NK-92 (cell line): ENCODE measurements around the gene PAPPA2.
"Not testable (repeated sequence)": the region's sequence is repeated elsewhere in the genome, so short reads cannot be mapped to it uniquely, and the experiment has no call there.

ENCODE experiments used
- DNase-seq: peaks from one replicate; lab custom pipeline; 2025; ENCODE audit not compliant: unreplicated experiment; lab: John Stamatoyannopoulos, UW

PAPPA2 gene

DNA sequence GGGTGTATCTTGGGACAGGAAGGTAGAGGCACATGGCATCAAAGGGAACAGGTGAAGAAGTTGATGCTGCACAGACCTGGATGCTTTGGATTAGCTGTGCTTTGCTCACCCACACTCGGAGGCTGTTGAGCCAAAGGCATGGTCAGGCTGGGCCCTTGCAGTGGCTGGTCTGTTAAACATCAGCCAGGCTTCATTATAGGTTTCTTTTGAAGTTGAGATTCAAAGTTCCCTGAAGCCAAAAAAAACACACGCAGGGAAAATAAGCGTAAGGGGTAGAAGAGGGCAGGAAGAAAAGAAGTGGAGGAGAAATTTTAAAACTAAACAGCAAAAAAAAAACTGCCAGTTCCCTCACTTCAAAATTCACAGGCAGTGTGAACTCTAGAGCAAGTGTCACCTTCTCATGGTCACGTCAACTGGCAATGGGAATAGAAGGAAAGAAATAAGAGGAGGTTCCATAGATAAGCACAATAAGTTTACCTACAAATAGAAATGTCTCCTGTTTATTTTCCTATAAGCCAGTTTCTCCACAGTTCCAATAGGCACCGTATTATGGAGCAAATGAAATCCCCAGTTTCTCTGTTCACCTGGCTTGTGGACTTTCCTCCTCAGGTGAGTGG, 139.5 kb downstream of the PAPPA2 start:
- no peak for DNase-seq

DNA sequence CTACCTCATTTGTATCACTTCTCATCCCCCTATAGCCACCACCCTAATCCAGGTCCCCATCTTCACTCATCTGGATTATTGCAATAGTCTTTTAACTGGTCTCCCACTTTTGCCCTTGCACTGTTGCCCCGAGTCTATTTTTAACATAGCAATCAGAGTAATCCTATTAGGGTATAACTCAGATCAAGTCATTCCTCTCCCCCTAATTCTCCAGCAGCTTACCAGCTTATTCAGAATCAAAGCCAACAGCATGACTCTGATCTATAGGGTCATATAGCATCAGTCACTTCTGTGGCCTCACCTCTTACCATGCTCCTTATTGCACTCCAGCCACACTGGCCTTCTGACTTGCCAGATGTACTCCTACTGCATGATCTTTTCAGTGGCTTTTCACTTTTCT, 140.7 kb downstream of the PAPPA2 start:
- no peak for DNase-seq

DNA sequence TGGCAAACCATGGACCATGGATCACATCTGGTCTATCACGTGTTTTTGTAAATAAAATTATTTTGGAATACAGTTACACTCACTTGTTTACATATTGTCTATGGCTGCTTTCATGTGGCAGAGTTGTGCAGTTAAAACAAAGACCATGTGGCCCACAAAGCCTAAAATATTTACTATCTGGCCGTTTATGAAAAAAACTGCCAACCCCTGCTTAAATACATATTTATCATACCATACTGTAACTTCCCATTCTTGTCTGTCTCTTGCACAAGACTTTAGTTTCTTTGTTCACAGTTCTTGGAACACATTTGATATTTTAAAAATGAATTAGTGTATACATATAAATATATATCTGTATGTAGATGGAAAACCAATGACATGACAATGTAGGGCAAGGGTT, 141.5 kb downstream of the PAPPA2 start:
- no peak for DNase-seq

DNA sequence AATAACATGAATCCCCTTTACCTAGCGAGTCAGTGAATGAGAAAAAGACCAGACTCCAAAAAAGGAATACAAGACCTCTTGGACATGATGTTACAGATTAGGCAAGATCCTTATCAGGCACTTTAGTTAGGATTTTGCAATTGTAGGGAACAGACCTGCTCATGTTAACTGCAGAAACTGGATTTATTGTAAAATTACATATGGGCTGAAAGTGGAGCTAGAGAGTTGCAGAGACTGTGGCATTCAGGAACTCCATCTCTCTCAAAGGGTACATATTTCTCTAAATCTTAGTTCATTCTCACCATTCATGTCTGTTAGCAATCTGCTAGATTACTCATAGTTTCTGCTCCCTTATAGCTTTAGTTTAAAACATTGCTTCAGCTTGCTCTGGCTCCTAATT, 142.2 kb downstream of the PAPPA2 start:
- no peak for DNase-seq

DNA sequence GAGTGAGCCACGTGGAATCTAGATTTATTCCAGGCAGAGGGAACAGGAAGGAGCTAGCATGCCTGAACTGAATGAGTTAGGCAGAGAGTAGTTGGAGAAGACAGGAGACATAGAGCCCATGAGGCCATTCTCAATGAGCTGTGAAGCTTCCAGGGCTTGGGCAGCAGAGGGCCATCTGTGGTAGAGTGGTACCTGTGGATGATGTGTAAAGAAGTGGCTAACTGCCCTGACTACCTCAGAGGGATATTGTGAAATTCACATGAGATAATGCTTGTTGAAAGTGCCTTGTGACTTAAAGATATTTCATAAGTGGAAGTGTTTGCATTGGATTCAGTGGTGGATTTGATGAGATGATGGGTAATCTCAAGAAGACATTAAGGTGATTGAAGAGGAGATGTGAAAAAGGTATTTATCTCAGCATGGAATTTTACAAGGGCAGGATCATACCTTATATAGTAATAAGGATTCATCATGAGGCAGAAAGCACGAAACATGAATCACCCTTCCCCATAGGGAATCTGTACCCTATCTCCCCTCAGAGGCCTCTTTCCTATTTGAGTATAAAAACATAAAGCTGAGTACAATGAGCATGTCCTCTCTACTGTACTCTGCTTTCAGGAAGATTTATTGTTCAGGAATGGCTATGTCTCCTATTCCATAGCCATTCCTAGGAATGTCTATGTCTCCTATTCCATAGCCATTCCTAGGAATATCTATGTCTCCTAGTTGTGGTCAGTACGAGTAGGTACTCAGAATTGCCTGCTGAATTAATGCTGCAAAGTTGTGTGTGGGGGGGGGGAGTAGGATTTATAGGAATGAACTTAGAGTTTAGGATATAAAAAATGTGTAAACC, 146.8 kb downstream of the PAPPA2 start:
- DNase-seq: no peak

DNA sequence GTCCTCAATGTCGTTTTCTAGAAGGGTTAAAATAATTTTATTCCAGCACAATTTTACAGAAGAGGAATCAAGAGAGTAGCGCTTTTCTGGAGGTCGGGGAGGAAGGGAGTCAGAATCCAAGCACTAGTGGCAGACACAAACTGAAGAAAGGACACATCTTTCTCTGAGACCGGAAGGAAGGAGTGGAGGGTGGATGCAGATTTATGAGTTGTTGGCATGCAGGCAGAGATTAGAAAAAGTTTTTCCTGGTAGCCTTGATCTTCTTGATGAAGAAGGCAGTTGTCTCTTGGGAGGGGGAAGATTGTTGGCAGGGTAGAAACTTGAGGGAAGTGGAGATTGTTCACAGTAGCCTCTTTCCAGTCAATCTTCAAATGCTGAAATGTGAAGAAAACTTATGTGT, 149.8 kb downstream of the PAPPA2 start:
- no peak for DNase-seq

DNA sequence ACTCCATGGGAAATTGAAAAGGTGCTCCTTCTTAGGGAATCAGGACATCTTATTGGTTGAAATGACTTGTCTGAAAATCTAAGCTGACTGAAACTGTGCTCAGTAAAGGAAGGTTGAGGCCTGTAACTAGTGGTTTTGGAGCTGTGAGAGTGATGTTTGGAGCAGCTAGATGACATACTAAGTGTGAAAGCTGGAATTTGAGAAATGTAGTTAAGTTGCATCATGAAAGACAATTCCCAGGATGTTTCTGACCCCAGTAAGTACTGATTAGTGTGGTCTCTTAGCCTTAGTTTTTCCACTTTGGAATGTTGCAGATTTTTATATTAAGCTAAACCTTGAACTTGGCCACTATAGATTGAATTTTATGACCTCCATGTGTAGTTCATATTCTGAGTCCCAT, 154.9 kb downstream of the PAPPA2 start:
- no peak for DNase-seq

DNA sequence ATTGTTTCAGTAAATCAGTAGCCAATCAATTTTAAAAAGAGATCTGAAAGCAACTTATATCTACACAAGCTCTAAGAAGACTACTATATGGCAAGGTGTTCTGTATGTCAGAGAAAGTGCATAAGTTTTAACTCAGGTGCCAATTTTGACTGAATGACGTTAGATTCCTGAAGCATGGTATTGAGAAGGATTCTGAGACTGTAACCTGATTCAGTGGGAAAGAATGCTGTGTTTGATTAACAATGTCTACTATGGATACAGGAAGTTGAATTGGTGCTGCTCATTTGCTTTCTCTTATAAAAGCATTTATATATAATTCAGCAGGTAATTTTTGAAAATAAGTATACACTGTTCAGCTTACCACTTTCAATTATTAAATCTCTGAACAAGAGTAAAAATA, 156.3 kb downstream of the PAPPA2 start:
- no peak for DNase-seq

DNA sequence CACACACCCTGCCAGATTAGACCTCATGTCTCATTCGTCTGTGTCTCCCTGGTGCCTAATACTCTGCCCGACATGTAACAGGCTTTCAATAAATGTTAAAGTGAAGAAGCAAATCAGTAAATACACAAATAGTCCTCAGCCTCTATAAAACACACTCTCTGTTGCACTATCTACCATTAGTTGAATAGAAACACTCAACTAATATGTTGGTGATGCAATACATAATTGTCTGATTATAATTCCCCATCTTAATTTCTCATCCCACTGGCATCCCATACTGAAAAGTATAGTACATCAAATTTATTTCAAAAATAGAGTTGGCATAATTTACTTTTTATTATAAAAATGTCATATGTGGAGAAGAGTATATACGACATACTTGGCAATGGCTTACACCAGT, 162.4 kb downstream of the PAPPA2 start:
- no peak for DNase-seq

DNA sequence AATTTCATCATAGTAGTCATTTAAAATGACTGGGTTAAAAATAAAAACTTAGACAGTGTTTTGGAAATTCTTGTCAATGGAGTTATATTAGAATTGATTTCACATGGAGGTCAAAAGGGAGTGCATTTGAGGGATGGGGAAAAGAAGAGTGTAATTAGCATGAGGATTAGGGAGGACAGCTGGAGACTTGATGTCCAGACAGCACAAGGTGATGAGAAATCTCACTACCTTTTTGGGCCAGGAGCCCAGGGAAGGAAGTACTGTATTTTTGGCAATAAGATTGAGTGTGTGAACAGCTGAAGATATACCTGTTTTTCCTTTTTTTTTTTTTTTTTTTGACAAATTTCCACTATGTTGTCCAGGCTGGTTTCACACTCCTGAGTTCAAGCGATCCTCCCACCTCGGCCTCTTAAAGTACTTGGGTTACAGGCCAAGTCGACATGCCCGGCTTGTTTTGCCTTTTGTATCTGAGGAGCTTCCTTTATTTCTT, 163.6 kb downstream of the PAPPA2 start:
- no peak for DNase-seq

DNA sequence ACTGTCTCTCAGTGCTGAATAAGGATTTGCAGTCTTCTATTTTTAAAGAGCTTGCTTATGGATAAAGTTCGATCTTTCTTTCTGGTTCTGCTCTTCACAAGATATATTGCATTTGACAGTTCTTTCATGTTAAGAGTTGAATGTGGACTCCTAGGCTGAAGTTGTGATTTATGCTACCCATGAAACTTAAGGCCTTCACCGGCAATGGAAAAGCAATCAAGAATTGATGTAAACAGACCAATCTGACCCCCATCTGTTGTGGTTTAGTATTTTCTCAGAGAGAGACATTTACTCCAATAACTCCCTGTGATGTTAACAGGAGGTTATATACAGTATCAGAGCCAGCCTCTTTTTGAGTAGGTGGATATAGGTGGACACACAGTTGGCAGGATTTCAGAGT, 165.8 kb downstream of the PAPPA2 start:
- DNase-seq: no peak

DNA sequence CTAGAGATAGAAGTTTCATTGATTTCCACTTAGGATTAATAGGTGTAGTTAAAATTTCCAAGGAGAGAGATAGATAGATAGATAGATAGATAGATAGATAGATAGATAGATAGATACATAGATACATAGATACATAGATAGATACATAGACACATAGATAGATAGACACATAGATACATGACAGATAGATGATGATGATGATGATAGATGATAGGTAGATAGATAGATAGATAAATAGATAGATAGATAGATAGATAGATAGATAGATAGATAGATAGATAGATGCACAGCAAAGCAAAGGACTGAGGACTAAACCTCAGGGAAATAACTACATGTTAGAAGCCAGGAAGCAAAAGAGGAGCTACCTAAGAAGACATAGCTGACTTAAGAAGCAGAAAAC, 171.8 kb downstream of the PAPPA2 start:
- not testable (repeated sequence) for DNase-seq

DNA sequence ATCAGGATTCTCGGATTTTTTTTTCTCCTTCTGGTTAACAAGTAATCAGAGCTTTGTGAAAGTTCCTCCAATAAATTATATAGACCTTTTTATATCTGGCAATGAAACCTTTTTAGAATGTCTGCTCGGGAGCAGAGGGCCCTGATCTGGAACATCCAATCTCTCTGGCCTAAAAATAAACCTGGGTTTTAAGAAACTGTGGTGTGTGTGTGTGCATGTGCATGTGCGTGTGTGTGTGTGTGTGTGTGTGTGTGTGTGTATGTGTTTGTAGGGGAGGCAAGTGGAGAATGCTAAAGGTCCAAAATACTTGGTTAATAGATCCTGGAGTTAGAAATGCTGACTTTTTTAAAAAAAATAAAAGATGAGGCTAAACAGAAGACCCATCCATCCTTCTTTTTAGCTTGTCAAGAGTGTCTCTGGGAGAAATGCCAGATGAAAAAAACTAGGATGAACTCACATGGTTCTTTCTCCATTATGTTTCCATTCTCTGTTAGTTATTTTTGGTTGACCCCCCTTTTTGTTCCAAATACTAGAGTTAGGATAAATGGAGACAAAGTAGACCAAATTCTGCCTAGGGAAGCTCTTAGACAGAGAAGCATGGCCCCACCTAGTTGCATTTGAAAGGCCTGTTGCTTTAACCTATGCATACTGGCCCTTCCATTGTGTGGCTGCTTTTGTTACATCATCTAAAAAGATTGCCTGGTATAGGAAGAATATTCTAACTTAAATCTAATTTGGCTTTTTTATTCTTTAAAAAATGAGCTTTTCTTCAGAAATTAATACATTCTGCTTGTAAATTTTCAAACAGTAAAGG, 175.9 kb downstream of the PAPPA2 start:
- no peak for DNase-seq

DNA sequence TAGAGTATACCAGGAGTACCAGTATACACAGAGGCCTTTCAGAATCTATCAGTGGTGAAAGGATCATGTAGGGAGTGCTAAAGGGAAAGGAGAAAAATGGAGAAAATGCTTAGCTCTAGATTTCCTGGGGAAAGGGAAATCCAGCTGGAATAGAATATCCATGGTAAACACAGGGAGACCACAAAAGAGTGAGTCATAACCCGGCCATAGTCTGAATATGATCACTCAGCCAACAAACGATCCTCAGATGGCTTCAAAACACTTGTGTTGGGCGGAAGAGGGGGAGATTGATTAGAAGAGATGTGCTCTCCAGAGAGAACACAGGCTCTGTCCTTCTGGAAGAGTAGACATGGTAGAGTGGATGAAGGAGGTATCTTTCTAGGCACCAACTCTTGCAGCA, 180.6 kb downstream of the PAPPA2 start:
- no peak for DNase-seq

DNA sequence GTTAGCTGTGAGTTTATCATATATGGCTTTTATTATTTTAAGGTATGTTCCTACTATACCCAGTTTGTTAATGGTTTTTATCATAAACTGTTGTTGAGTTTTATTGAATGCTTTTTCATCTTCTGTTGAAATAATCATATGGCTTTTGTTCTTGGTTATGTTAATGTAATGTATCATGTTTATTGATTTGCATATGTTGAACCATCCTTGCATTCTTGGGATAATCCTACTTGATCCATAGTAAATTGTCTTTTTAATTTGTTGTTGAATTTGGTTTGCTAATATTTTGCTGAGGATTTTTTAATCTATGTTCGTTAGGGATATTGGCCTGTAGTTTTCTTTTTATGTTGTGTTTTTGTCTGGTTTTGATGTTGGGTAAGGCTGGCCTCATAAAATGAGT, 185.6 kb downstream of the PAPPA2 start:
- DNase-seq: no peak

DNA sequence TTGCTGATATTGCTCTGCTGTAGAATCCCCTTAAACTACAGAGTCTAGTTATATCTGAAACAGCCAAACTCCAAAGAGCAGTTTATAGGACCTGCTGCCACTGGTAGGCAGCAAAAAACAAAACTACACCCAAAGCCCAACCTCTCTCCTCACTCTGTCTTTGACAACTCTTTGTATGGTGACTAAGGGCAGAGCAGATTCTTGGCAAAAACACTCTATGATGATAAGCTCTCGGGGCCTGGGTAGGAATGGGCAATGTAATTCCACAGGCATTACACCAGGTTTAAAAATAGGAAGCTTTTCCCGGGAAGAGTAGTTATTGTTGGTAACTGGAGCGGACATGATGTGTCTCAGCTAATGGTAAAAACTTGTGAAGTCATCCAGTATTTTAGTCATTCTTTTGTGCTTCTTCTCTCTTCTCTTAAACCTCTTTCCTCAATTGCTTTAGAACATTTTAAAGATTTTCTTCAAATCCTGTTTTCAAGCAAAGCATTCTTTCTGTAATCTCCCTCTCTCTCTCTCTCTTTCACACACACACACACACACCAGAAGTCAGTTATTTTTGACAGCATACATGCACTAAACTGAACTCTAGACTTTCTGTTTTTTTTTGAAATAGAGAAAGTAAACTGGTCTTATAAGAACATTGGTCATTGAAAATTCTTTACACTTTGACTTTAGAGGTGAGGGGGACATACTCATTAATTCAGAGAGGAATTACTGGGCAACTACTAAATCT, 193.5 kb downstream of the PAPPA2 start:
- DNase-seq: no peak

DNA sequence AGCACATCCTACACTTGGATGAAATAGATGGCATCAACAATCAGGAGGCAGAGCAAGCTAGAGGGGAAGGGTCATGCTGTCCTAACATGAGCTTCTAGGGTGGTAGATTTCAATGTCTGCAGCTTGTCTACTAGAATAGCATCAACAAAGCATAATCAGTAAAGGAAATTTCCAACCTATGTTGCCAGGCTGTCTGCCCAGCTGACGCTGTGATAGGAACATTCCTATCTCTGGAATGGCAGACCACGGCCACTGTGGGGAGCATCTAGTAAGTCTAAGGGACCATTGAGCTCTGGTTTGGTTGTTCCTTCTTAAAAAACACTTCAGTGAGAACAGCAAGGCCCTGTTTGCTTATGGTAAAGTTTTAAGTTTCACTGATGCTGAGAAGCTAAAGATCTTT, 206.8 kb downstream of the PAPPA2 start:
- DNase-seq: no peak

DNA sequence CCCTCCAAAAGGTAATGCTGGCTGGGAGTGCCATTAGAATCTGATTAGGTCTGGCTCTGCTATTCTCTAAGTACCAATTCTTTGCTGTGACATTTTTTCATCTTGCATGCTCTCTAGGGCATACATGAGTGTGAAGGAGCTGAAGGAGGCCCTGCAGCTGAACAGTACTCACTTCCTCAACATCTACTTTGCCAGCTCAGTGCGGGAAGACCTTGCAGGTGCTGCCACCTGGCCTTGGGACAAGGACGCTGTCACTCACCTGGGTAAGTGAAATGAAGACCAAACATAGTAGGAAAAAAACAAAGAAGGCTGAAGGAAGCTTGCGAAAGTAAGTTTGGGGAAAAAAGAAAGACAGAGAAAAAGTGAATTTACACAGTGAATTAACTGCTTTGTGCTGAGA, 207.9 kb downstream of the PAPPA2 start:
- no peak for DNase-seq

DNA sequence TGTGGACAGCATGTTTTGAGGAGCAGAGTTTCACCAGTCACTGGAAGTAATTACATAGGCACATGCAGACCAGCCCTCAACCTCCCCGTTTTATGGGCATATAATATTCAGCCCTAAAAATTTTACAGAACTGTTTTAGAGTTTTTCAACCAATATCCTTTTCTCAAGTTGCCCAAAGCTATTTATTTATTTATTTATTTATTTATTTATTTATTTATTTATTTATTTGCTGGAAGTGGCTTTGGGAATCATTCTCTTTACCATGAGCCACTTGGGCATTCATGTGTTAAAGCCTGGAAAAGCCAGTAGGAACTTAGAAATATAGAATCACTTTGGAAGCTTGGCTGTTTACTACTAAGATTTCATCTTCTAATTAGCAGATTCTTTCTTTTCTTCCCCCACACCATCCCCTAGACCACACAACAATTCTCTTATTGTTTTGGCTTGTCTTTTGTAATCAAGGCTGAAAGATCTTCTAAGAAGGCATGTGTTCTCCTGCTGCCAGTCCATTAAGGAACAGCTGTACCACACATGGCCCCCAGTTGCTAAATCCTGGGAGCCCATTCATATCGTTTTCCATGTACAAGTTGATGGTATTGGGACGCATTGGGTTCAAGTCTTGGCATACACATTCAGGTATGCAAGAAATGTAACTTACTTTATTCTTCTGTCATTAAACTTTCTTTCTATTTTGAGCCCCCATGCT, 220.0 kb downstream of the PAPPA2 start:
- DNase-seq: no peak
